ENCODE data around the gene SH3PXD2A. TPM values are rescaled to one million over a fixed set of nuclear protein-coding genes. Genes with fewer than 3 reads are reported as not detected.

SH3PXD2A gene
- total and polyA plus RNA-seq, 7 donors = 3.0 to 57.7 (median 10.6) TPM

GRCh38 chr10:103838070-103838395 lies 17.3 kb downstream of the SH3PXD2A start:
- H3K9me3 ChIP-seq = no peaks in the 10 kb centered on the region
- 75 to 84% (median 77%) methylated on average over 4 of the region's 4 CpGs for WGBS, 3 donors
- intact Hi-C loops (cut with DNase I) = no loop called here
- H3K36me3 ChIP-seq (ENCODE audit: insufficient read depth in 1 of 2, low read depth in 1 of 2) = no peaks in the 10 kb centered on the region
- DNase-seq (no peak), ATAC-seq (no peak)
- peak overlapping the region; percentile 5 for H3K4me3 ChIP-seq
- H3K27ac ChIP-seq = peak overlapping the region; percentile 83
- no peaks in the 10 kb centered on the region for H3K27me3 ChIP-seq (ENCODE audit: insufficient read depth in 3 of 3, low read length in 2 of 3)
- peaks cover 80% of the 10 kb centered on the region for H3K4me1 ChIP-seq
- no peak for TF ChIP-seq CTCF (IDR thresholded peaks at IDR 0.05)

- Histone ChIP-seq H3K4me3 (peak overlapping the region; percentile 5), H3K4me1 (peaks cover 77% of the 10 kb centered on the region), H3K27ac (no peak overlapping the region), H3K27me3 (ENCODE audit: insufficient read depth in 3 of 3, low read length in 2 of 3) (no peaks in the 10 kb centered on the region), H3K36me3 (ENCODE audit: insufficient read depth in 1 of 2, low read depth in 1 of 2) (no peaks in the 10 kb centered on the region), H3K9me3 (no peaks in the 10 kb centered on the region)
- DNase-seq (no peak), ATAC-seq (no peak)
- TF ChIP-seq CTCF (IDR thresholded peaks at IDR 0.05) = no peak
- 48 to 66% (median 61%) methylated on average over 9 to 10 of the region's 10 CpGs for WGBS, 3 donors
- intact Hi-C loops (cut with DNase I) = no loop called here
Measured at GRCh38 chr10:103837370-103838069, 17.9 kb downstream of the SH3PXD2A start.

DNA sequence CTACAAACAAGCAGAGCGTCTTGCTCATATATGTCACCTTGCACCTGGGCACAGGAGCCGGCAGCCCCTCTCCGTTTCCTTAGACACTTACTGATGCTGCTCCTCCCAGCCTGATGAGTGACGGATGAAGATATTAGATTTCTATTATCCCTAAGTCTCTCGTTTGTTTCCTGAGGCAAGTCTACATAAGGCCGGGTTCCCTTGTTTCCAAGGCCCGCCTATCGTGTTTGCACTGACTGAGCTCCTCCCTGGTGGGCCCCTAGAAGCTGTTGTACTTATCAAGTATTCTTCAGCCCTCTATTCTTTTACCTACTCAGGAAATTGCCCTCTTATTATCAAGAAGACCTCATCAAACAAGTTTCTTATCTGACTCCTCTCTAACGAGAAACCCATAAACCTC lies 18.5 kb downstream of the SH3PXD2A start:
- DNase-seq (no peak), ATAC-seq (no peak)
- TF ChIP-seq CTCF (IDR thresholded peaks at IDR 0.05) = no peak
- WGBS, 3 donors = 86 to 93% (median 88%) methylated on average over 9 of the region's 9 CpGs
- intact Hi-C loops (cut with DNase I) = no loop called here
- Histone ChIP-seq H3K27ac (no peak overlapping the region), H3K4me1 (peaks cover 76% of the 10 kb centered on the region), H3K9me3 (no peaks in the 10 kb centered on the region), H3K36me3 (ENCODE audit: insufficient read depth in 1 of 2, low read depth in 1 of 2) (no peaks in the 10 kb centered on the region), H3K27me3 (ENCODE audit: insufficient read depth in 3 of 3, low read length in 2 of 3) (no peaks in the 10 kb centered on the region), H3K4me3 (no peak overlapping the region)

GRCh38 chr10:103836273-103836672 lies 19.1 kb downstream of the SH3PXD2A start:
- ATAC-seq (no peak), DNase-seq (no peak)
- TF ChIP-seq CTCF (IDR thresholded peaks at IDR 0.05) = no peak
- Histone ChIP-seq H3K27me3 (ENCODE audit: insufficient read depth in 3 of 3, low read length in 2 of 3) (no peaks in the 10 kb centered on the region), H3K4me3 (no peak overlapping the region), H3K4me1 (peaks cover 77% of the 10 kb centered on the region), H3K36me3 (ENCODE audit: insufficient read depth in 1 of 2, low read depth in 1 of 2) (no peaks in the 10 kb centered on the region), H3K9me3 (no peaks in the 10 kb centered on the region), H3K27ac (no peak overlapping the region)
- intact Hi-C loops (cut with DNase I) = no loop called here
- WGBS, 3 donors = 81 to 94% (median 90%) methylated on average over 1 of the region's 1 CpG
